ENCODE measurements around the gene GALNT2. TPM values are rescaled to one million over a fixed set of nuclear protein-coding genes. Genes with fewer than 3 reads are reported as not detected.

Gene GALNT2
- total and polyA plus RNA-seq, 10 of the 15 experiments (the other 5 are each of a cell fraction or from before 2014, with no cell fraction given), result 0.52 to 27.7 (median 16.3) TPM

DNA sequence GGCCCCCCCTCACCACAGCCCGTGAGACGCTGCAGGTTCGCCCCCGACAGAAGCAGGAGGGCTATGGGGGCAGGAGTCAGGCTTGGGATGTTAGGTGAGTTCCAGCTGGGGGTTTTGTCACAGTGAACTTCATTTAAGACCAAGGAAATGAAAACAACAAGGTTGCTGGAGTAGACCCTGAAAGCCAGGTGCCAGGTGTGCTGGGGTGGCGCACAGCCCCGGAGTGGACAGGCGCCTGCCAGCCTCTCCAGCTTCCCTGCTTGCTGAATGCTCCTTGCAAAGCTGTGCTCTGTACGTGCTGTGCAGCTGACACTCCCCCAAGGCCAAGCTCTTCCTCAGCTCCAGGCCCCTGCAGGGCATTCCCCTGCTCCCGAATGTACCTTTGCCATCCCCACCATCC lies 256.6 kb downstream of the GALNT2 start (continued):
- TF ChIP-seq HDGF (IDR thresholded peaks at IDR 0.05), result no peak
- TF ChIP-seq, protein P1, sequence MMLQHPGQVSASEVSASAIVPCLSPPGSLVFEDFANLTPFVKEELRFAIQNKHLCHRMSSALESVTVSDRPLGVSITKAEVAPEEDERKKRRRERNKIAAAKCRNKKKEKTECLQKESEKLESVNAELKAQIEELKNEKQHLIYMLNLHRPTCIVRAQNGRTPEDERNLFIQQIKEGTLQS (IDR thresholded peaks at IDR 0.05; ENCODE audit: borderline replicate concordance, extremely low read depth, low read depth, low read length), result no peak
- TF ChIP-seq STAT3 (IDR thresholded peaks at IDR 0.05; ENCODE audit: low read depth, low read length), result no peak
- TF ChIP-seq SMAD5 (IDR thresholded peaks at IDR 0.05; ENCODE audit: low read depth), result no peak
- TF ChIP-seq, protein P2, sequence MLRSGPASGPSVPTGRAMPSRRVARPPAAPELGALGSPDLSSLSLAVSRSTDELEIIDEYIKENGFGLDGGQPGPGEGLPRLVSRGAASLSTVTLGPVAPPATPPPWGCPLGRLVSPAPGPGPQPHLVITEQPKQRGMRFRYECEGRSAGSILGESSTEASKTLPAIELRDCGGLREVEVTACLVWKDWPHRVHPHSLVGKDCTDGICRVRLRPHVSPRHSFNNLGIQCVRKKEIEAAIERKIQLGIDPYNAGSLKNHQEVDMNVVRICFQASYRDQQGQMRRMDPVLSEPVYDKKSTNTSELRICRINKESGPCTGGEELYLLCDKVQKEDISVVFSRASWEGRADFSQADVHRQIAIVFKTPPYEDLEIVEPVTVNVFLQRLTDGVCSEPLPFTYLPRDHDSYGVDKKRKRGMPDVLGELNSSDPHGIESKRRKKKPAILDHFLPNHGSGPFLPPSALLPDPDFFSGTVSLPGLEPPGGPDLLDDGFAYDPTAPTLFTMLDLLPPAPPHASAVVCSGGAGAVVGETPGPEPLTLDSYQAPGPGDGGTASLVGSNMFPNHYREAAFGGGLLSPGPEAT (IDR thresholded peaks at IDR 0.05; ENCODE audit: low read depth), result no peak
- TF ChIP-seq, protein P3, sequence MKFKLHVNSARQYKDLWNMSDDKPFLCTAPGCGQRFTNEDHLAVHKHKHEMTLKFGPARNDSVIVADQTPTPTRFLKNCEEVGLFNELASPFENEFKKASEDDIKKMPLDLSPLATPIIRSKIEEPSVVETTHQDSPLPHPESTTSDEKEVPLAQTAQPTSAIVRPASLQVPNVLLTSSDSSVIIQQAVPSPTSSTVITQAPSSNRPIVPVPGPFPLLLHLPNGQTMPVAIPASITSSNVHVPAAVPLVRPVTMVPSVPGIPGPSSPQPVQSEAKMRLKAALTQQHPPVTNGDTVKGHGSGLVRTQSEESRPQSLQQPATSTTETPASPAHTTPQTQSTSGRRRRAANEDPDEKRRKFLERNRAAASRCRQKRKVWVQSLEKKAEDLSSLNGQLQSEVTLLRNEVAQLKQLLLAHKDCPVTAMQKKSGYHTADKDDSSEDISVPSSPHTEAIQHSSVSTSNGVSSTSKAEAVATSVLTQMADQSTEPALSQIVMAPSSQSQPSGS (IDR thresholded peaks at IDR 0.05; ENCODE audit: low read length), result no peak
- no peak for TF ChIP-seq CBFB (IDR thresholded peaks at IDR 0.05; ENCODE audit: low read depth)

DNA sequence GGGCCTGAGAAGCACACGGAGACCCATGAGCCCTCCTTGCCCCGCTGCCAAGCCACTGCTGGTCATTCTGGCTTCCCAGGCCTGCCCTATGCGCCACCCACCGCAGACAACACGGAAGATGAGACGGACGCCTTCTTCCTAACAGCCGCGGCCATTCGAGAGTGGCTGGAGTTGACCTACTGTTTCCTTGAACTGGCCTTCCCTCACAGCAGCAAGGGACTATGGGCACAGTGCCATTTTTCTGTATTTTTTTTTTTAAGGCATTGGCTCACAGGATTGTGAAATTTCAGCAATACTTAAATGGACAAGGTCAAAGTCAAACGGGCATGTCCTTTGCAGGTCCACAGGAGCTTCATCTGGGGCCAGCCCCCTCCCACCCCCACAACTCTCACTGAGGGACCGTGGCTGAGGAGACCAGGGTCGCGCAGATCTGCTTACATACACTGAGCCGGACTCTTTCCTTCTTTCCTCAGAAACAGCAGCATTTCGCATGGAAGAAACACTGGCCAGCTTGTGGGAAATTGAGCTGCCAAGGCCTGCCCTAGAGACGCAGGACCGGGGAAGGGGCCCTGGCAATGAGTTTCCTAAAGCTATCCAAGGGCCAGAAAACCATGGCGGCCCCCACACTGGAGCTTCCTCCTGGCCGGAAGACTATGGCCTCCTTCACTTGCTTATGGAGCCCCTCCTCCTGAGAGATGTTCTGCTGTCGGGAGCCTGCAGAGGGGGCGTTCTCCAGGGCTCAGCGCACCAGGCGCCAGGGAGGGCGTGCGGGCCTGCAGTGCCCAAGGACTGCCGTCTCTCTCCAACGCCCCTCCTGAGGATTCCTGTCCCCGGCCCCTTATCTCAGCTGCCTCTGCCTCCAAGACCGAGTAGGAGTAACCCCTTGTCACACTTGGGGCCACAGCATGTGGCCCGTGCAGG lies 260.2 kb downstream of the GALNT2 start:
- ChIA-PET POLR2A (no interaction called here), RAD21 (ENCODE audit: unreplicated experiment) (no interaction called here), CTCF (no interaction called here), SMC1A (ENCODE audit: uncharacterized antibody, unreplicated experiment) (no interaction called here)
- no peak for DNase-seq (ENCODE audit: low read depth, low spot score)
- no peak overlapping the region for H3K4me2 ChIP-seq (ENCODE audit: control insufficient read depth, insufficient read depth)
- no peaks in the 10 kb centered on the region for H4K20me1 ChIP-seq (ENCODE audit: control insufficient read depth, insufficient read depth)
- H3K4me1 ChIP-seq (ENCODE audit: control insufficient read depth, insufficient read depth, low read length), result peaks cover 6% of the 10 kb centered on the region
- no peak for FAIRE-seq
- BruUV-seq (replicated peaks), result no TSS peak
- H3K4me3 ChIP-seq, result no peak overlapping the region
- no peak overlapping the region for H3K27ac ChIP-seq (ENCODE audit: control insufficient read depth, insufficient read depth)
- H3K36me3 ChIP-seq (ENCODE audit: control insufficient read depth in 2 of 2, insufficient read depth in 2 of 2, low read length in 1 of 2), result no peaks in the 10 kb centered on the region
- no peak for TF ChIP-seq ASH2L (IDR thresholded peaks at IDR 0.05; ENCODE audit: borderline replicate concordance, low read depth)
- no peak for TF ChIP-seq CREB1 (IDR thresholded peaks at IDR 0.05; ENCODE audit: low read depth)
- no peak for TF ChIP-seq SMAD1 (IDR thresholded peaks at IDR 0.05; ENCODE audit: low read depth, partially characterized antibody)
- TF ChIP-seq KDM1A (IDR thresholded peaks at IDR 0.05; ENCODE audit: borderline replicate concordance), result no peak
- TF ChIP-seq, protein P4, sequence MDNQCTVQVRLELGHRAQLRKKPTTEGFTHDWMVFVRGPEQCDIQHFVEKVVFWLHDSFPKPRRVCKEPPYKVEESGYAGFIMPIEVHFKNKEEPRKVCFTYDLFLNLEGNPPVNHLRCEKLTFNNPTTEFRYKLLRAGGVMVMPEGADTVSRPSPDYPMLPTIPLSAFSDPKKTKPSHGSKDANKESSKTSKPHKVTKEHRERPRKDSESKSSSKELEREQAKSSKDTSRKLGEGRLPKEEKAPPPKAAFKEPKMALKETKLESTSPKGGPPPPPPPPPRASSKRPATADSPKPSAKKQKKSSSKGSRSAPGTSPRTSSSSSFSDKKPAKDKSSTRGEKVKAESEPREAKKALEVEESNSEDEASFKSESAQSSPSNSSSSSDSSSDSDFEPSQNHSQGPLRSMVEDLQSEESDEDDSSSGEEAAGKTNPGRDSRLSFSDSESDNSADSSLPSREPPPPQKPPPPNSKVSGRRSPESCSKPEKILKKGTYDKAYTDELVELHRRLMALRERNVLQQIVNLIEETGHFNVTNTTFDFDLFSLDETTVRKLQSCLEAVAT (IDR thresholded peaks at IDR 0.05), result no peak
- TF ChIP-seq PAX8 (IDR thresholded peaks at IDR 0.05), result no peak
- TF ChIP-seq FOXK2 (IDR thresholded peaks at IDR 0.05), result no peak
- in situ Hi-C loops (cut with MboI) (no loop called here), intact Hi-C loops (cut with micrococcal nuclease; ENCODE audit: unreplicated experiment) (no loop called here)
- H3K9me3 ChIP-seq (replicated peaks; ENCODE audit: control insufficient read depth, insufficient read depth, low read length), result no peaks in the 10 kb centered on the region
- no peaks in the 10 kb centered on the region for H3K79me2 ChIP-seq (ENCODE audit: control insufficient read depth, insufficient read depth, low read length)
- 62% methylated on average over 30 of the region's 31 CpGs for WGBS (ENCODE audit: insufficient coverage, insufficient replicate concordance, low lambda C conversion rate, missing lambda C conversion rate)
- ATAC-seq, result peak; percentile 51
- H3K9ac ChIP-seq (ENCODE audit: control insufficient read depth, insufficient read depth, low read length), result no peak overlapping the region
- H2AFZ ChIP-seq (ENCODE audit: control insufficient read depth, low read depth, low read length), result no peak overlapping the region; the same call in 1 of the 2 replicates
- H3K27me3 ChIP-seq (replicated peaks in 1 of 2; ENCODE audit: control insufficient read depth in 2 of 2, insufficient read depth in 2 of 2, low read length in 1 of 2), result peaks cover 0 to 1% of the 10 kb centered on the region in 2 experiments; a peak in 1 of 4 replicates
